Measurements from ENCODE around the gene PLEKHA7. TPM values are rescaled to one million over a fixed set of nuclear protein-coding genes. Genes with fewer than 3 reads are reported as not detected.
"Not testable (repeated sequence)": the region's sequence is repeated elsewhere in the genome, so short reads cannot be mapped to it uniquely, and the experiment has no call there.

PLEKHA7 gene
- total RNA-seq, 1 experiment from 2014 or later, result 43.1 TPM

DNA sequence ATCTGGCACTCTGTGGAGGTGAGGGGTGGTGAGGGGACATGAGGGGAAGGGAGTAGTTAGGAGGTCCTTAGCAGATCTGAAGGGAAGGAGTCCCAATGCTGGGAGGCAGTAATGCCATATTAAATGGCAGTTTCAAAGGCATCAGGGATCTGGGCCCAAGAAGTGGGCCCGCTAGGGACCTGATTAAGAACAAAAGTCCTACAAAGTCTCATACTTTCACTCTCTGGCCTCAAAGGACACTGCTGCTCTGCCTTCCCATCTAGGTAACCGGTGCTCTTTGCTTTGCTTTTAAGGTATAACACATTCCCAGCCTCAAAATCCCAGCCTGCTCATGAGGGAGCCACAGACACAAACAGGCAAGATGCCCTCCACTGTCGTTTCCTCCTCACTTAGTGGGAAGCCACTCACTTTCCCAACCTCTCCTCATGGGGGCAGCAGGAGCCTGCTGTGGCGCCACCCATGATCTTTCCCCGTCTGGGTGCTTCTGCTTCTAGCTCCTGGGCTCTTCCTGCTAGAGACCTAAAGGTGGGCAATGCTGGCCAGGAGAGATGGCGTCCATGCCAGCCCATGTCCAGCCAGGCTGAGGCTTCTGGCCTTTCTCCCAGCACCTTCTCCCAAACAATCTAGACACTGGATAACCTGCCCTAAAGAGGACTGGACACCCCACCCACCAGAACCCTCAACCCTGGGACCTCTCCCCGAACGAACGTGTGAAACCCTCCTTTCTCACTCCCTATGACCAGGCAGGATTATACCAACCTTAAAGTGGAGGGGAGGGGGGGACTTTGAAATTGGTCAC, 68.3 kb downstream of the PLEKHA7 start:
- peak; percentile 72 for DNase-seq (ENCODE audit: low read depth)

DNA sequence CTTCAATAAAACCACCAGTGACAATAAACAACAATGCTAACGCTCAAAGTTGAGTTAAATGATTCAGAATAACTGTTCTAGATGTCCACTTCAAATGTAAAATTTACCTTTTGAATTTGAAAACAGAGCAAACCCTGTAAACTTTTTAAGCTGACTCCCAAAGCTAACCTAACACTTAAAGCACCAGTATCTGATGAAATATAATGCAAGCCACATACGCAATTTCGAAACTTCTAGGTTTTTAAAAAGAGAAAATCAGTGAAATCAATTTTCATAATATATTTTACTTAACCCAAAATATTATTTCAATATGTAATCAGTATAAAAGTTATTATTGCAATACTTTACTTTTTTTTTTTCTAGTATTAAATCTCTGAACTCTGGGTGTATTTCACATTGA, 71.3 kb downstream of the PLEKHA7 start:
- no peak for DNase-seq (ENCODE audit: low read depth)

- no peak for DNase-seq (ENCODE audit: low read depth)
Measured at GRCh38 chr11:16942342-16942741, 71.9 kb downstream of the PLEKHA7 start.

DNA sequence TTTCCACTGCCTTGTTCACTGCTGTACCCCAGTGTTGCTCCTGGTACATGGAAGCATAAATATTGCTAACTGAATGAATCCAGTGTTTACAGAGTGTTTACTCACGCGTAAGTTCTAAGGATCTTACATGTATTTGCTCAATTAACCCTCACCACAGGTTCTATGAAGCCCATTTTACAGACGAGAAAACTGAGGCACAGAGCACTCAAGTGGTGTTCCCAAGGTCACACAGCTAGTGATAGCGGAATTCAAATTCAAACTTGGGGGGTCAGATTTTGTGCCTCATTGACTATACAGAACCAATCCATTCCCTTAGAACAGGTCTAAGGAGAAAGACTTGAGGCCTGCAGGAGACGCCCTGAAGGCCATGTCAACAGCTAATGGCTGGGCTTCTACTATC, 72.3 kb downstream of the PLEKHA7 start:
- DNase-seq (ENCODE audit: low read depth), result no peak

GRCh38 chr11:16938061-16938460, 76.2 kb downstream of the PLEKHA7 start:
- DNase-seq (ENCODE audit: low read depth), result no peak

DNA sequence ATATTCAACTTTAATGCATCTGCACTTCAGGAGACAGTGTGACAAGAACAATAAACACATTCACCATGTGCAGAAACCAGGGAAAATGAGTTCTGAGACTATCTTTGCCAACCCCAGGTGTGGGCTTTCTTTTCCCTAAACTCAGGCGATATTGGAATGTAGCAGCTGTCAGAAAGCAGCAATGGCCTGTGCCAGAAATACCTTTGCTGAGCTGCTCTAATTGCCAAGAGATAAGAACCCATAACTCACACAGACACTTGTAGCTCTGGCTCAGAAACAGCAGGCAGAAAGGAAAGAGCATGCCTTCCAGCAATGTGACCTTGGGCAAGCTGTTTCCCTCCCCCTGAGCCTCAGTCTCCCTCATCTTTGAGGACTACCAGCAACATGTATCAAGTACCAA, 77.6 kb downstream of the PLEKHA7 start:
- DNase-seq (ENCODE audit: low read depth), result no peak

- DNase-seq (ENCODE audit: low read depth), result peak; percentile 60
Measured at GRCh38 chr11:16935518-16936302, 78.5 kb downstream of the PLEKHA7 start.

GRCh38 chr11:16933756-16934603, 80.2 kb downstream of the PLEKHA7 start:
- DNase-seq (ENCODE audit: low read depth), result peak; percentile 74

DNA sequence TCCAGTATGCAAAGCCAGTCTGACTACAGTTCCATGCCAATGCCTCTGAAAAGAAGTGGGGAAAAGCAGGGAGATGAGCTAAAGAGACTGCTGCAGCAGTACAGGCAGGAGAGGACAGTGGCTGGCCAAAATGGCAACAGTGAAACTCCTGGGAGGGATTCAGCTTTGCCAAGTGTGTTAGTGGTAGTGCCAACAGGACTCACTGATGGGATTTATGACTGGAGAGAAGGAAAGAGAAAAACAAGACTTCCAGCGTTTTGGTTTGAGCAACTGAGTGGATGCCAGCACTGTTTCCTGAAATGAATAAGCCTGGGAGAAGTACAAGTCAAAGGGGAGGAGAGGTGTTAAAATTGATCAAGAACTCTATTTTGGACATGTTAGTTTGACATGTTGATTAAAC, 80.9 kb downstream of the PLEKHA7 start:
- DNase-seq (ENCODE audit: low read depth), result no peak

GRCh38 chr11:16928044-16928443, 86.2 kb downstream of the PLEKHA7 start:
- DNase-seq (ENCODE audit: low read depth), result no peak

GRCh38 chr11:16926883-16927626, 87.2 kb downstream of the PLEKHA7 start:
- no peak for DNase-seq (ENCODE audit: low read depth)

GRCh38 chr11:16925561-16926065, 88.6 kb downstream of the PLEKHA7 start:
- peak; percentile 82 for DNase-seq (ENCODE audit: low read depth)

DNA sequence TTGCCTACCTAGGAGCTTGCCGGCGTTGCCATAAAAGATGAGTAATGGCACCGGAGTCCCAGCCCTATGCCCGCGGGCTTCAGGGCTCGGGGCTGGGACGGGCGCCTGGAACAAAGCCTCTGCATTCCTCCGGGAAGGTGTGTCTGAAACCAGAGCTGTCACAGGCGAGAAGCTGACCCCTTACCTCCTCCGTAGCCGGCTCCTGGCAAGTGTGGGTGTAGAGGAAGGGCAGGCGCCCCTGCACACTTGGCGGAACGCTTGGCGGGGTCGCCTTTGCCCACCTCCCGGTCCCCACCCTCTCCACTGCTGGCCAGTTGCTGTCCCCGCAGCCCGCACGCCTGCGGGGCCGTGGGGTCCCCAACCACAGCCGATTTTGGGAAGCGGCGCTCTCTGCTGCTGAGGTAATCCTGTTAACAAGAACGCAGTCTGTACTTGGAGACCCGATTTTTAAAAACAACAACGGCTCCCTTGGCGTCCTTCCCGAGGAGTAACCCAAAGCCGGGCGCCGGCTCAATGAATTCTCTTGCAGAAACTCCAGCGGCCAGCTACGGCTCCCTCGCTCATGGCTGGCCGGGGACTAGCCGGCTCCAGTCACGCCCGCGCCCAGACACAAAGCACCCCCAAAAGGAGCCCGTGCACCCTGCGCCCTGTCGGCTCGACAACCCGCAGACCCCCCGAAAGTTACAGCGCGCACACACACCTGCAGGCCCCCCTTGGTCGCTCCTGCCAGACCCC, 89.2 kb downstream of the PLEKHA7 start:
- peak; percentile 87 for DNase-seq (ENCODE audit: low read depth)

GRCh38 chr11:16924462-16924825, 89.8 kb downstream of the PLEKHA7 start:
- DNase-seq (ENCODE audit: low read depth), result no peak

DNA sequence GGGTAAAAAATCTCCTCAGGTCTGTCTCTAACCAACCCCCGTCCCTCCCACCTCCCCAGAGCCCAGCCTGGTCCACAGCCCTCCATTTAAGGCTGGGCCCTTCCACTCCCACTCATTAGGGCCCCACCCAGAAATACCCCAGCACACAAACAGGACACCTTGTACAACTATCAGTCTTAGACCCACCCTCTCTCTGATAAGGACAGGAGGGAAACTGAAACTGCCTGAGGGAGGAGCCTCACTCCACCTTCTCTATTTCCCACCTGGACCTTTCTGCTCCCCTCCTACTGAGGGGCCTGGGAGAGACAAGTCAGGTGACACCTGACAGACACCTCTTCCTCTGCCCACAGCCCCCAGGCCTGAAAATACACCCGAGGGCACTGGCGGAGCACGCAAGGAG, 90.2 kb downstream of the PLEKHA7 start:
- DNase-seq (ENCODE audit: low read depth), result no peak

DNA sequence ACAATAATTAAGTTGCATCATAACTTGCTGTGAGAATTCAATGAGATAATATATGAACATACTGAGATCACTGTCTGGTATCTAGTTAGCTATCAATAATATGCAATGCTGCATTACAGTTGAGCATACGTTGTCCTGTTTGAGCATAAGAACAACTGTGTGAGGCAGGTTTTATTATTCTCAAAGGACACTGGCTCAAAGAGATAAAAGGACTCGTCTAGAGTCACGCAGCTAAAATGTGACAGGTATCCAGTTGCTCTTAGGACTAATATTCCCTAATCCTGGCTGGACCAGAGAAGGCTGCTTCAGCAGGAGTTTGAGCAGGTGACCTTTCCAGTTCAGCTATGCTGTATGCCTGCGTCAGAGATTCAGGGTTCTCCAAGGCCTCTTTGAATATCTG, 92.5 kb downstream of the PLEKHA7 start:
- DNase-seq (ENCODE audit: low read depth), result no peak

DNA sequence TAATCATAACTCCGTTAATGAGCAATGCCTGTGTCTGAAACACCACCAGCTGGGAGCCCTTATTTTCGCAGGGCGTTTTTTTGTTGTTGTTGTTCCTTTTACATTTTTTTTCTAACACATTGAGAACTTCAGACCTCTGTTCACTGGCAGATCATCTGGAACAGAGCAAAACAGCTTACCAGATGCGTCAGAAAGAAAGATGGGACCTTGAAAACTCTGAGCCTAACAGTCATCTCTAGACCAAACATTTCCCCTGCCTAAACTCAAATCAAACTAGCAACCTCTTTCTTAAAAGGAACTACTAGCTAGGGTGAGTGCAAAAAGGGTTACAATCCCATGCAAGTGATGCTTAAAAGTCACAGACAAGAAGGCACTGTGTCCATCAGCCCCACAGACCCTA, 93.2 kb downstream of the PLEKHA7 start:
- DNase-seq (ENCODE audit: low read depth), result no peak

DNA sequence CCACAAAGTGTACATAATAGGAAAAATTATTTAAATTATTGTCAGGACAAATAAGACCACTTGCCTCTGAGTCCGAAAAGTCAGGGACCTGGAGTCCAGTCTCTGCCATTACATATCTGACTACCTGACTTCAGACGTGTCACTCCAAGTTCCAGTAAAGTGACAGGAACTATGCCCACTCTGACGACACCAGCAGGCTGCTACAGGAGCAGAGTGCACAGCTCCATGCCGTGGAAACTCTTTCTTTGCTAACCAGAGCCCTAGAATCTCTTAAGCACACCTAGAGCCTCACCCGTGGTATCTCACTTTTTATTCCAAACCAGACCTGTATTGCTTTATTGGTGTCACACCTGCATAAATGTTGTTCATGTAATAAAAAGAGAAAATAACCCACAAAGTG, 93.7 kb downstream of the PLEKHA7 start:
- DNase-seq (ENCODE audit: low read depth), result no peak

DNA sequence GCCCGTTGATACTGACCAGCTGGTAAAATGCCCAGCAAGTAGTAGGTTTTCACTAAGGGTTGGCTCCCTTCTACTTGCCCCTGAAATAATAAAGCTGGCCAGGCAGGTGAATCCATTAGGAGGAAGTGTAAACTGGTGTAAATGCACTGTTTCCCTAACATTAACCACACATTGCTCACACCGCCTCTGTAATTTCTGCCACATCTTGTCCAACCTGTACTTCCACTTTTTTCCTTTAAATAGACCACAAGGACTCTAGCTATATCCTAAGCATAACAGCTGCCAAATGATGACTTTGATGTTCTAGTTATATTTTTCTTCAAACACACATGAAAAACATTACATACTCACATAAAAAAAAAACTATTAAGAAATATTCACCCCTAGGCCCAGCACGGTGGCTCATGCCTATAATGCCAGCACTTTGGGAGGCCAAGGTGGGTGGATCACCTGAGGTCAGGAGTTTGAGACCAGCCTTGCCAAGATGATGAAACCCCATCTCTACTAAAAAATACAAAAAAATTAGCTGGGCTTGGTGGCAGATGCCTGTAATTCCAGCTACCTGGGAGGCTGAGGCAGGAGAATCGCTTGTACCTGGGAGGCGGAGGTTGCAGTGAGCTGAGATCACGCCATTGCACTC, 95.6 kb downstream of the PLEKHA7 start:
- DNase-seq (ENCODE audit: low read depth), result not testable (repeated sequence)

DNA sequence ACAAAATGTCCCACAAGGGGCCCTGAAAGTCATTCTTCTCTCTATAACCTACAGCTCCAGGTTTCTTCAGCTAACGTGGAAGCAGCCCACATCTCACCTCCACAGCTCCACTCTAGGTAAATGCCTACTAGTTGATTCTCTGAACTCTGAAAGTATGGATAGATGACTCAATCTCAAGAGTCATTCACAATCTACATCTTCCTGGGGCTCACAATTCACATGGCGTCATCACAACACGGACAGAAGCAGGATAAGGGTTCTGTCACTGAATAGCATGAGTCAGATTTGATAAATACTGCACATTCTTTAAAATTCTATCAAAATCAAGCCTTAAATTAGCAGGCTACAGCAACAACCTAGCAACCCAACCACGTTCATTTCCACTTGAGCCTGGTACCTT, 96.3 kb downstream of the PLEKHA7 start:
- peak; percentile 83 for DNase-seq (ENCODE audit: low read depth)

Data from M059J (cell line).